Adrenal gland (tissue), 12 donors: ENCODE measurements around the gene DYNC1LI1. TPM values are rescaled to one million over a fixed set of nuclear protein-coding genes. Genes with fewer than 3 reads are reported as not detected.

ENCODE experiments used
- DNase-seq, 7 donors: peaks; one replicate each; pipeline ENCODE4 v3.0.0-alpha.2; 2019 to 2020
- H3K27ac ChIP-seq, 5 donors: fragments of 200-600 bp; sonication (generic) in 4 of 5; 1 replicate in 3 of 5; 2 replicates in 2 of 5; pipeline versions ENCODE4 v1.5.1 to v1.8.0; 2016 to 2020; ENCODE audit warnings: mild to moderate bottlenecking in 1 of 5
- H3K27me3 ChIP-seq: fragments of 200-600 bp; 2 replicates; pipeline ENCODE4 v1.8.0; 2021
- H3K36me3 ChIP-seq, 2 donors: fragments of 200-600 bp; replicated peaks in 1 of 2; 1 replicate in 1 of 2; 2 replicates in 1 of 2; pipeline versions ENCODE4 v1.5.1 to v1.8.0; 2018 to 2022
- H3K4me1 ChIP-seq, 2 donors: fragments of 200-600 bp; replicated peaks in 1 of 2; 1 replicate in 1 of 2; 2 replicates in 1 of 2; pipeline versions ENCODE4 v1.5.1 to v1.8.0; 2018 to 2021
- H3K4me3 ChIP-seq, 4 donors: fragments of 200-600 bp; sonication (generic) in 3 of 4; one replicate each; pipeline ENCODE4 v1.5.1; 2016 to 2018
- H3K9me3 ChIP-seq, 3 donors: fragments of 200-600 bp; sonication (generic) in 1 of 3; replicated peaks in 1 of 3; 1 replicate in 2 of 3; 2 replicates in 1 of 3; pipeline versions ENCODE4 v1.5.1 to v1.8.0; 2016 to 2021
- CTCF ChIP-seq, 6 experiments: fragments of 450-650 bp in 4 of 6; fragments of 200-600 bp in 2 of 6; sonication (generic) in 1 of 6; IDR thresholded peaks; 1 replicate in 5 of 6; 2 replicates in 1 of 6; pipeline versions ENCODE4 v1.5.1 to v1.8.0; 2016 to 2021; ENCODE audit warnings: antibody characterized with exemption in 6 of 6, mild to moderate bottlenecking in 2 of 6, moderate library complexity in 1 of 6
- POLR2A ChIP-seq, 2 donors: fragments of 450-650 bp; IDR thresholded peaks; one replicate each; pipeline ENCODE4 v1.6.1; 2017; ENCODE audit warnings: antibody characterized with exemption in 2 of 2, mild to moderate bottlenecking in 2 of 2, moderate library complexity in 1 of 2
- WGBS, 4 donors: extraction: QIAGEN DNeasy Blood & Tissue Kit in 2 of 4; methylation state at CpG; one replicate each; pipeline versions ENCODE4 v1.1.5 to v1.1.7; 2013 to 2017; 5-methylcytosine and 5-hydroxymethylcytosine counted together
- intact Hi-C, 2 donors: fragments of 100-400 bp; cut with DNase I; formaldehyde crosslinking; loops; one replicate each; pipeline versions ENCODE4 v1.14.1 to v1.15.0; 2022 to 2023
- polyA plus RNA-seq, 3 donors: library from polyadenylated mRNA; stranded (reverse); fragments of 200-250 nt in 2 of 3; fragments of 350-450 nt in 1 of 3; fragmentation: Illumina TruSeq in 1 of 3; extraction: RNeasy Lipid Tissue Mini Kit (QIAGEN cat#74804) in 1 of 3; gene quantifications; one replicate each; pipeline ENCODE4 v1.2.3, GENCODE V29; 2013 to 2014
- total RNA-seq, 9 donors: library from RNA; depleted of rRNA in 4 of 9; stranded (reverse); fragments of >200 nt in 4 of 9; fragments of 120-200 nt in 1 of 9; fragmentation: NEBNext Ultra II Directional in 1 of 9; extraction: Animal tissue kit (Norgen Biotek cat#: 25700) in 1 of 9; gene quantifications; one replicate each; pipeline versions ENCODE4 v1.1.0 to v1.2.4, GENCODE V29; 2013 to 2023
- donor health status: healthy with polysubstance abuse.
- donor health status: Bipolar disorder and iron deficiency.
- donor health status: DM: yes; HTN: yes; CAD: no.
- donor health status: DM: no; HTN: no; CAD: no.
- donor health status: DM: no; HTN: no; CAD: no.
- donor health status: DM: yes; HTN: yes; CAD: no.

The DYNC1LI1 gene
- total and polyA plus RNA-seq, 12 donors: 9.8 to 63.7 (median 18.1) TPM

- no peak for DNase-seq
- 66 to 77% (median 72%) methylated on average over 2 of the region's 2 CpGs for WGBS, 4 donors
- intact Hi-C loops: loop anchor here in 1 of 2 donors (5.0 kb wide), 1 partner anchor 156 kb away; no protein-coding TSS in a partner anchor
- Histone ChIP-seq H3K27ac (no peak overlapping the region), H3K4me1 (no peaks in the 10 kb centered on the region), H3K27me3 (no peaks in the 10 kb centered on the region), H3K4me3 (no peak overlapping the region), H3K36me3 (no peaks in the 10 kb centered on the region), H3K9me3 (no peaks in the 10 kb centered on the region)
- TF ChIP-seq POLR2A (IDR thresholded peaks at IDR 0.05): no peak
- no peak for TF ChIP-seq CTCF (IDR thresholded peaks at IDR 0.05)
Measured at GRCh38 chr3:32511005-32511404, 59.7 kb downstream of the DYNC1LI1 start.

DNA sequence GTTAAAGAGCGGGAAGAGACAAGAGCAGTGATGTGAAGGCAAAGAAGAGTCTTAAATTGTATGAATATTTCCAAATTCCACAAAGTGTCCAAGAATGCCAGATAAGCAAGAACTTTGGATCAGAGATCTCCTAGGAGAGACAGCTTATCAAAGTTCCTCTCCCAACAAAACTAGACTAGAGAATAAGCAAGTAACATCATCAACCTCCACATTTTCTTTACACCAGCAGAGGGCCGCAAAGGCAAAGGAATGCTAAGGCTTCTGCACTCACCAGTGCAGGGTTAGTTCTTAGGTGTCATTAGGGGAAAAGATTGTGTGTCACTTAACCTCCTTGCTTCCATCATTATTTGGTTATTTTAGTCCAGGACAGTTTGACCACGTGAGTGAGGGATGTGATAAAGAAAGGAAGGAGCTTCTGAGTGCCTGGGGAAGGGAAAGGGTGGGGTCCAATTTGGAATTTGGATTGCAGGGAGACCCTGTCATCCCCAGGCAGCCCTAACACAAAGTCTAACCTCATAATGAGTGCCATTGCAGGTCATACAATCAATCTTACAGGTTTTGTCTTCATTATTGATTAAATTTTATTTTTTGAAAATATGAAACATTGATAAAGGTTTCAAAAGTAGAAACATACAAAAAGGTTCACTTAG is 60.5 kb downstream of the DYNC1LI1 start:
- DNase-seq: peak; percentile 64 to 88 (median 73)
- intact Hi-C loops: loop anchor here in 1 of 2 donors (5.0 kb wide), 1 partner anchor 157 kb away; no protein-coding TSS in a partner anchor

GRCh38 chr3:32508711-32509110 is 61.9 kb downstream of the DYNC1LI1 start:
- no peaks in the 10 kb centered on the region for H3K36me3 ChIP-seq
- H3K27ac ChIP-seq: no peak overlapping the region
- WGBS, 4 donors: 63 to 79% (median 66%) methylated on average over 7 of the region's 7 CpGs
- no peak overlapping the region for H3K4me3 ChIP-seq
- no peaks in the 10 kb centered on the region for H3K9me3 ChIP-seq
- TF ChIP-seq CTCF (IDR thresholded peaks at IDR 0.05) (no peak), POLR2A (IDR thresholded peaks at IDR 0.05) (no peak)
- H3K4me1 ChIP-seq: no peaks in the 10 kb centered on the region
- H3K27me3 ChIP-seq: no peaks in the 10 kb centered on the region
- no peak for DNase-seq
- intact Hi-C loops: loop anchor here in 1 of 2 donors (5.0 kb wide), 1 partner anchor 159 kb away; no protein-coding TSS in a partner anchor

More for the DNA sequence above, 60.5 kb downstream of the DYNC1LI1 start:
- Histone ChIP-seq H3K4me1 (no peaks in the 10 kb centered on the region), H3K4me3 (no peak overlapping the region), H3K27me3 (no peaks in the 10 kb centered on the region), H3K9me3 (no peaks in the 10 kb centered on the region), H3K27ac (no peak overlapping the region), H3K36me3 (no peaks in the 10 kb centered on the region)
- TF ChIP-seq CTCF (IDR thresholded peaks at IDR 0.05): peak; percentile 44 to 89 (median 81)
- no peak for TF ChIP-seq POLR2A (IDR thresholded peaks at IDR 0.05)
- 28 to 32% (median 31%) methylated on average over 3 of the region's 3 CpGs for WGBS, 4 donors

- DNase-seq: no peak
- WGBS, 4 donors: 75 to 81% (median 79%) methylated on average over 4 of the region's 4 CpGs
- Histone ChIP-seq H3K36me3 (no peaks in the 10 kb centered on the region), H3K27ac (no peak overlapping the region), H3K9me3 (no peaks in the 10 kb centered on the region), H3K4me3 (no peak overlapping the region), H3K27me3 (no peaks in the 10 kb centered on the region), H3K4me1 (peaks cover 0 to 3% of the 10 kb centered on the region in 2 donors)
- TF ChIP-seq CTCF (IDR thresholded peaks at IDR 0.05) (no peak), POLR2A (IDR thresholded peaks at IDR 0.05) (no peak)
- intact Hi-C loops: loop anchor here in 1 of 2 donors (5.0 kb wide), 1 partner anchor 161 kb away; no protein-coding TSS in a partner anchor
Measured at GRCh38 chr3:32506466-32506865, 64.2 kb downstream of the DYNC1LI1 start.
